ENCODE measurements around the gene TOPBP1. TPM values are rescaled to one million over a fixed set of nuclear protein-coding genes. Genes with fewer than 3 reads are reported as not detected.

Gene TOPBP1
- total RNA-seq, 1 donor from 2014 or later: 40.3 TPM

GRCh38 chr3:133573054-133573628, 88.6 kb downstream of the TOPBP1 start:
- no peaks in the 10 kb centered on the region for H3K27me3 Mint-ChIP-seq (ENCODE audit: low read depth)
- H3K36me3 Mint-ChIP-seq: peaks cover 15% of the 10 kb centered on the region
- DNase-seq (ENCODE audit: low spot score in 2 of 2, unreplicated experiment in 2 of 2): peak; percentile 99 to 100
- H3K27ac Mint-ChIP-seq: peak overlapping the region; percentile 97
- peaks cover 51% of the 10 kb centered on the region for H3K4me1 Mint-ChIP-seq
- TF ChIP-seq CTCF (IDR thresholded peaks at IDR 0.05; ENCODE audit: unreplicated experiment): no peak
- H3K9me3 Mint-ChIP-seq: no peaks in the 10 kb centered on the region
- peak overlapping the region; percentile 71 for H3K4me3 Mint-ChIP-seq

GRCh38 chr3:133572158-133573053, 89.3 kb downstream of the TOPBP1 start:
- Mint-ChIP-seq H3K36me3 (peaks cover 10% of the 10 kb centered on the region), H3K4me3 (peak overlapping the region; percentile 71), H3K27me3 (ENCODE audit: low read depth) (no peaks in the 10 kb centered on the region), H3K9me3 (no peaks in the 10 kb centered on the region), H3K27ac (peak overlapping the region; percentile 97), H3K4me1 (peaks cover 49% of the 10 kb centered on the region)
- no peak for DNase-seq (ENCODE audit: low spot score in 2 of 2, unreplicated experiment in 2 of 2)
- TF ChIP-seq CTCF (IDR thresholded peaks at IDR 0.05; ENCODE audit: unreplicated experiment): no peak

GRCh38 chr3:133570937-133571320, 90.8 kb downstream of the TOPBP1 start:
- no peak for DNase-seq (ENCODE audit: low spot score in 2 of 2, unreplicated experiment in 2 of 2)
- Mint-ChIP-seq H3K4me3 (no peak overlapping the region), H3K27ac (peak overlapping the region; percentile 92), H3K9me3 (no peaks in the 10 kb centered on the region), H3K4me1 (peaks cover 39% of the 10 kb centered on the region), H3K27me3 (ENCODE audit: low read depth) (no peaks in the 10 kb centered on the region), H3K36me3 (peaks cover 2% of the 10 kb centered on the region)
- no peak for TF ChIP-seq CTCF (IDR thresholded peaks at IDR 0.05; ENCODE audit: unreplicated experiment)

GRCh38 chr3:133570139-133570936, 91.4 kb downstream of the TOPBP1 start:
- Mint-ChIP-seq H3K27me3 (ENCODE audit: low read depth) (no peaks in the 10 kb centered on the region), H3K4me1 (peaks cover 34% of the 10 kb centered on the region), H3K36me3 (no peaks in the 10 kb centered on the region), H3K9me3 (no peaks in the 10 kb centered on the region), H3K4me3 (no peak overlapping the region), H3K27ac (peak overlapping the region; percentile 97)
- DNase-seq (ENCODE audit: low spot score in 2 of 2, unreplicated experiment in 2 of 2): no peak
- TF ChIP-seq CTCF (IDR thresholded peaks at IDR 0.05; ENCODE audit: unreplicated experiment): no peak

GRCh38 chr3:133568294-133569014, 93.3 kb downstream of the TOPBP1 start:
- H3K4me1 Mint-ChIP-seq: peaks cover 38% of the 10 kb centered on the region
- H3K27ac Mint-ChIP-seq: no peak overlapping the region
- DNase-seq (ENCODE audit: low spot score in 2 of 2, unreplicated experiment in 2 of 2): no peak
- no peak overlapping the region for H3K4me3 Mint-ChIP-seq
- no peaks in the 10 kb centered on the region for H3K36me3 Mint-ChIP-seq
- no peaks in the 10 kb centered on the region for H3K27me3 Mint-ChIP-seq (ENCODE audit: low read depth)
- no peaks in the 10 kb centered on the region for H3K9me3 Mint-ChIP-seq
- no peak for TF ChIP-seq CTCF (IDR thresholded peaks at IDR 0.05; ENCODE audit: unreplicated experiment)
